Liver (tissue), 3 donors: ENCODE measurements around the gene GXYLT2.

Experiments
- CTCF ChIP-seq: fragments of 150-350 bp; IDR thresholded peaks from 2 replicates; pipeline ENCODE4 v1.5.1; 2017; ENCODE audit warnings: improper control_type of control experiment, low read depth, low read length; ENCODE audit not compliant: missing input control
- FOXA2 ChIP-seq: IDR thresholded peaks from 2 replicates; pipeline ENCODE4 v1.6.1; 2016; ENCODE audit warnings: antibody characterized with exemption
- RAD21 ChIP-seq, 2 donors: IDR thresholded peaks; 2 replicates each; pipeline ENCODE4 v1.6.1; 2016; ENCODE audit warnings: antibody characterized with exemption in 2 of 2, mild to moderate bottlenecking in 2 of 2
- donor health status: healthy.
- donor health status: healthy.

- TF ChIP-seq CTCF (no peak), FOXA2 (no peak), RAD21 (IDR thresholded peaks at IDR 0.05) (no peak)
Measured at GRCh38 chr3:73018790-73019441, 131.1 kb downstream of the GXYLT2 start.
